HCT116 (cell line): ENCODE data around the gene GHR. TPM values are rescaled to one million over a fixed set of nuclear protein-coding genes. Genes with fewer than 3 reads are reported as not detected.

Source experiments
- ATAC-seq: fragments of 200-7000 bp; cut with Tn5 transposase; 2 replicates; pipeline ENCODE4 v1.9.1; 2020; ENCODE audit warnings: mild to moderate bottlenecking, moderate library complexity
- BruUV-seq: library from RNA; stranded (reverse); fragments of 400-500 nt; replicated peaks from 2 replicates; lab custom pipeline; 2021; lab: Mats Ljungman, UMichigan
- CTCF ChIA-PET: fragments of 300-600 bp; sonication (Branson Sonifier 250); formaldehyde crosslinking; loops from one replicate; lab custom pipeline; 2021; ENCODE audit warnings: antibody characterized with exemption; lab: Charles Lee
- POLR2A ChIA-PET: fragments of 300-600, 350-600 bp; sonication (Branson Sonifier 250); formaldehyde crosslinking; loops from one replicate; lab custom pipeline; 2021; ENCODE audit warnings: antibody characterized with exemption; lab: Charles Lee
- RAD21 ChIA-PET, 2 experiments: fragments of 300-600 bp; sonication (Branson Sonifier 250); formaldehyde crosslinking; loops; one replicate each; lab custom pipeline; 2023; ENCODE audit warnings: low total read pairs in 2 of 2; ENCODE audit not compliant: uncharacterized antibody in 2 of 2, unreplicated experiment in 2 of 2, low non-redundant PET in 1 of 2; lab: Charles Lee
- DNase-seq: peaks from one replicate; pipeline ENCODE4 v3.0.0-alpha.2; 2010; ENCODE audit warnings: low read depth, low spot score
- H2AFZ ChIP-seq: fragments of 200-600 bp; shearing (Covaris generic), sonication (generic); 2 replicates; pipeline ENCODE4 v1.6.1; 2017; ENCODE audit warnings: low read depth, mixed run types, mixed read lengths, antibody characterized with exemption, low read length; ENCODE audit not compliant: poor library complexity, severe bottlenecking
- H3K27ac ChIP-seq: 2 replicates; pipeline ENCODE4 v1.5.1; 2012; ENCODE audit warnings: low read depth, low read length
- H3K27me3 ChIP-seq: fragments of 200-600 bp; sonication (generic); 2 replicates; pipeline ENCODE4 v1.6.1; 2016; ENCODE audit warnings: mixed run types, low read length, mixed read lengths; ENCODE audit not compliant: insufficient read depth
- H3K36me3 ChIP-seq, 2 experiments: fragments of 200-500 bp in 1 of 2; fragments of 200-600 bp in 1 of 2; sonication (Bioruptor generic) in 1 of 2; sonication (generic) in 1 of 2; 2 replicates each; pipeline versions ENCODE4 v1.5.1 to v1.6.1; 2014 to 2016; ENCODE audit warnings: low read length in 2 of 2, inconsistent platforms in 1 of 2, mixed read lengths in 1 of 2, mixed run types in 1 of 2; ENCODE audit not compliant: insufficient read depth in 2 of 2, control insufficient read depth in 1 of 2
- H3K4me1 ChIP-seq, 2 experiments: fragments of 200-600 bp in 1 of 2; sonication (generic) in 1 of 2; 2 replicates each; pipeline versions ENCODE4 v1.5.1 to v1.6.1; 2012 to 2017; ENCODE audit warnings: low read length in 2 of 2, inconsistent platforms in 1 of 2, mild to moderate bottlenecking in 1 of 2, mixed read lengths in 1 of 2, mixed run types in 1 of 2, moderate library complexity in 1 of 2; ENCODE audit not compliant: insufficient read depth in 2 of 2, control insufficient read depth in 1 of 2
- H3K4me2 ChIP-seq: fragments of 200-600 bp; sonication (generic); 2 replicates; pipeline ENCODE4 v1.6.1; 2017; ENCODE audit warnings: mixed run types, low read length, mixed read lengths
- H3K4me3 ChIP-seq, 2 experiments: fragments of 200-600 bp in 1 of 2; sonication (generic) in 1 of 2; replicated peaks in 1 of 2; 2 replicates each; pipeline ENCODE4 v1.5.1; 2011 to 2016; ENCODE audit warnings: low read length in 2 of 2, control low read depth in 1 of 2, low read depth in 1 of 2, mild to moderate bottlenecking in 1 of 2, mixed read lengths in 1 of 2, mixed run types in 1 of 2
- H3K79me2 ChIP-seq: fragments of 200-600 bp; sonication (generic); 2 replicates; pipeline ENCODE4 v1.6.1; 2017; ENCODE audit warnings: mild to moderate bottlenecking, mixed run types, low read length, moderate library complexity, mixed read lengths; ENCODE audit not compliant: insufficient read depth
- H3K9ac ChIP-seq: fragments of 200-600 bp; sonication (generic); 2 replicates; pipeline ENCODE4 v1.6.1; 2016; ENCODE audit warnings: low read length, mixed read lengths
- H3K9me2 ChIP-seq: fragments of 200-600 bp; sonication (generic), shearing (Covaris generic); 2 replicates; pipeline ENCODE4 v1.6.1; 2017; ENCODE audit warnings: mixed run types, mild to moderate bottlenecking, moderate library complexity; ENCODE audit not compliant: insufficient read depth
- H3K9me3 ChIP-seq, 2 experiments: fragments of 200-500 bp in 1 of 2; fragments of 200-600 bp in 1 of 2; sonication (Bioruptor generic) in 1 of 2; sonication (generic) in 1 of 2; 2 replicates each; pipeline ENCODE4 v1.6.1; 2014 to 2017; ENCODE audit warnings: low read length in 2 of 2, mixed read lengths in 2 of 2, inconsistent platforms in 1 of 2, low read depth in 1 of 2, mild to moderate bottlenecking in 1 of 2, mixed run types in 1 of 2, moderate library complexity in 1 of 2; ENCODE audit not compliant: control insufficient read depth in 1 of 2, insufficient read depth in 1 of 2
- H4K20me1 ChIP-seq: fragments of 200-600 bp; sonication (generic), shearing (Covaris generic); 2 replicates; pipeline ENCODE4 v1.6.1; 2017; ENCODE audit warnings: mixed run types, mild to moderate bottlenecking, moderate library complexity; ENCODE audit not compliant: insufficient read depth
- POLR2AphosphoS5 ChIP-seq: IDR thresholded peaks from 2 replicates; pipeline ENCODE4 v1.6.1; 2011; ENCODE audit warnings: mild to moderate bottlenecking, low read depth, low read length, moderate library complexity
- RAD21 ChIP-seq: IDR thresholded peaks from 2 replicates; pipeline ENCODE4 v1.6.1; 2012; ENCODE audit warnings: low read depth, mild to moderate bottlenecking
- ZFX ChIP-seq: fragments of 450-650 bp; IDR thresholded peaks from 2 replicates; pipeline ENCODE4 v1.6.1; 2017
- intact Hi-C: fragments of 100-400 bp; cut with micrococcal nuclease; formaldehyde crosslinking; loops from 2 replicates; pipeline ENCODE4 v1.10.0; 2022
- total RNA-seq: library from RNA; stranded (reverse); gene quantifications from one replicate; pipeline ENCODE4 v1.2.1, GENCODE V29; 2021; ENCODE audit not compliant: unreplicated experiment
- TF ChIP-seq, protein P1 (sequence below), 3 experiments: fragments of 200-600 bp in 1 of 3; sonication (generic) in 1 of 3; IDR thresholded peaks in 2 of 3; conservative IDR thresholded peaks in 1 of 3; 2 replicates each; pipeline ENCODE4 v1.5.1; 2012 to 2017; ENCODE audit warnings: low read depth in 2 of 3, low read length in 2 of 3, antibody characterized with exemption in 1 of 3, borderline replicate concordance in 1 of 3, control low read depth in 1 of 3, mild to moderate bottlenecking in 1 of 3, mixed read lengths in 1 of 3, mixed run types in 1 of 3, moderate library complexity in 1 of 3; ENCODE audit not compliant: insufficient read depth in 1 of 3
- TF ChIP-seq, protein P2 (sequence below): IDR thresholded peaks from 2 replicates; pipeline ENCODE4 v1.6.1; 2012

GHR gene
- total RNA-seq, 1 experiment from 2014 or later: not detected

DNA sequence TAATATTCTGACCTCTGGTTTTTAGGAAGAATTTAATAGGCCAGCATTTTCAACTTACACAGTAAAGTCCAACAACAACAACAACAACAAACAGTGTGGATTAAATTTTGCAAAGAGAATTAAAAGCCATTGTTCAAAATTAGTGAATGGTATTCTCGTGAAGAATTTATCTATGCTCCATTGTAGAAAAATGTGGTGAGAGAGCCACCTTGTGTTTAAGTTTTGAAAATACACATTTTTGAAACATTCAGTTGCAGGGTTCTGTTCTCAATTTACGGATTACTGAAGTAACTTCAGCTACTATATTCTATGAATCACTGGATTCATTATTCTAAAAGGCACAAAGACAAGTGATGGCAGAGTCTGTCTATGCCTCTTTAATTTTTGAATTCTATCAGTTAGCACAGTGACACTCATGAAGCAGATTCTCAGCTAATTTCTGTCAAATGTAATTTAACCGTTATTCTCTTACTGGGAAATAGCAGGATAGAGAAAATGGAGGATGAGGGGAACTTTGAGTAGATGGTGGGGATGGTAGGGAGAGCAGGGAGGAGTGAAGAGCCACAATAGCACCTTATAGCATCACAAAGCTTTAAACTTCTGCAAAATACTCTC is 344.4 kb downstream of the GHR start:
- Histone ChIP-seq H3K9ac (no peak overlapping the region), H3K9me2 (no peaks in the 10 kb centered on the region), H3K4me2 (no peak overlapping the region), H3K27ac (no peak overlapping the region), H3K27me3 (no peaks in the 10 kb centered on the region), H3K9me3 (no peaks in the 10 kb centered on the region), H3K4me1 (no peaks in the 10 kb centered on the region), H3K79me2 (no peaks in the 10 kb centered on the region), H2AFZ (no peak overlapping the region), H3K36me3 (no peaks in the 10 kb centered on the region), H4K20me1 (no peaks in the 10 kb centered on the region), H3K4me3 (no peak overlapping the region)
- ChIA-PET POLR2A (no interaction called here), CTCF (interaction anchor here (0.7 to 1.8 kb wide), 14 partner anchors 8 to 911 kb away, joined by 3 to 17 read pairs (median 5); no protein-coding TSS in a partner anchor), RAD21 (interaction anchor here in 1 of 2 experiments (0.9 to 1.3 kb wide), 2 partner anchors 122 to 911 kb away, joined by 3 to 5 read pairs; no protein-coding TSS in a partner anchor)
- 0 out of 2 replicates have a peak, but pooled peaks have one; percentile 57 for ATAC-seq
- TF ChIP-seq ZFX: no peak
- no peak for TF ChIP-seq POLR2AphosphoS5
- TF ChIP-seq, protein P1, sequence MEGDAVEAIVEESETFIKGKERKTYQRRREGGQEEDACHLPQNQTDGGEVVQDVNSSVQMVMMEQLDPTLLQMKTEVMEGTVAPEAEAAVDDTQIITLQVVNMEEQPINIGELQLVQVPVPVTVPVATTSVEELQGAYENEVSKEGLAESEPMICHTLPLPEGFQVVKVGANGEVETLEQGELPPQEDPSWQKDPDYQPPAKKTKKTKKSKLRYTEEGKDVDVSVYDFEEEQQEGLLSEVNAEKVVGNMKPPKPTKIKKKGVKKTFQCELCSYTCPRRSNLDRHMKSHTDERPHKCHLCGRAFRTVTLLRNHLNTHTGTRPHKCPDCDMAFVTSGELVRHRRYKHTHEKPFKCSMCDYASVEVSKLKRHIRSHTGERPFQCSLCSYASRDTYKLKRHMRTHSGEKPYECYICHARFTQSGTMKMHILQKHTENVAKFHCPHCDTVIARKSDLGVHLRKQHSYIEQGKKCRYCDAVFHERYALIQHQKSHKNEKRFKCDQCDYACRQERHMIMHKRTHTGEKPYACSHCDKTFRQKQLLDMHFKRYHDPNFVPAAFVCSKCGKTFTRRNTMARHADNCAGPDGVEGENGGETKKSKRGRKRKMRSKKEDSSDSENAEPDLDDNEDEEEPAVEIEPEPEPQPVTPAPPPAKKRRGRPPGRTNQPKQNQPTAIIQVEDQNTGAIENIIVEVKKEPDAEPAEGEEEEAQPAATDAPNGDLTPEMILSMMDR (IDR thresholded peaks at IDR 0.05 in 2 of 3, conservative IDR thresholded peaks at IDR 0.05 in 1 of 3; ENCODE audit: borderline replicate concordance in 1 of 3, insufficient read depth in 1 of 3, low read depth in 2 of 3, low read length in 2 of 3): peak; percentile 29 to 65 (median 45); a peak in 4 of 6 replicates
- TF ChIP-seq RAD21: peak; percentile 66
- TF ChIP-seq, protein P2, sequence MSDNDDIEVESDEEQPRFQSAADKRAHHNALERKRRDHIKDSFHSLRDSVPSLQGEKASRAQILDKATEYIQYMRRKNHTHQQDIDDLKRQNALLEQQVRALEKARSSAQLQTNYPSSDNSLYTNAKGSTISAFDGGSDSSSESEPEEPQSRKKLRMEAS: no peak
- no peak for DNase-seq
- intact Hi-C loops: loop anchor here (1.0 to 5.0 kb wide), 3 partner anchors 120 to 911 kb away; no protein-coding TSS in a partner anchor
- no TSS peak for BruUV-seq
